Measurements from ENCODE around the gene STAB2.

Gene STAB2

DNA sequence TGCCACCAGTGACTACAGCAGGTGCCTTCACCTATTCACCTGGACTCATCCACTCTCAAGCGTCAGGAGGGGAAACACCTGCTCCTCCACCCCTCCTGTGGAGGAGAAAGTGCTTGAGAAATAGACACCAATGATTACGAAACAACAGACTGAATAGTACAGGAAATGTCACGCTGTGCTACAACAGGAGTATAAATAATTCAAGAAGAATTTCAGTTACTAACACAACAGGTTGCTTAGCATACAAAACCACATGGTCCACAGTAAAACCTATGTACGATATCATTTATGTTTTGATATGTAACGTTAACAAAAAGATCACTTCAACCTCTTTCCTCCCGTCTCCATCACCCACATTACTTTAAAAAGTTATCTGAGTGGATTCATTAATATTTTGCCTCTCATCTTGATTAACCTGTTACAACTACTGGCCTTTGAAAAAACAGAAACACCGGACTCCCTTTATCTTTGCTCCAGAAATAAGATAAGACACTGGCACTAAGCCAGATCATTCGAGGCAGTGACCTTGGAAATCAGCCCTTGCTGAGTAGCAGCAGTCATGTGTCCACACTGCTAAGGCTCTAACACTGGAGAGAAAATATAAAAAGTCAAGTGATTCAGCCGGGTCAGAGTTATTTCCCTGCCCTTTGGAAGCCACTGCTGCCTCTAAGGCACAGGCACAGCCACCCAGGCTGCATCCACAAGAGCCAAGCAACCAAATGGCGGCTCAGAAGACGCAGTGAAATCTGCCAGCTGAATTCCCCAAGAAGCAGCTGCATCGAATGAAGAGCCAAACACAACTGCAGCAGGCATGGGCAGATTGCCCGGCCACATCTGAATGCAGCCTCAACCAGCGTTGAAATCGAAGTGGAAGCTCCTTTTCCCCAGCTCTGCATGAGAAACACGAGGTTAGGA is 213.0 kb downstream of the STAB2 start:
- Histone ChIP-seq H3K27me3 (ENCODE audit: insufficient read depth, poor library complexity, severe bottlenecking) (no peaks in the 10 kb centered on the region), H3K4me3 (ENCODE audit: severe bottlenecking) (no peak overlapping the region), H3K27ac (ENCODE audit: poor library complexity, severe bottlenecking) (peak overlapping the region; percentile 88), H3K4me1 (ENCODE audit: insufficient read depth, poor library complexity, severe bottlenecking) (peaks cover 56% of the 10 kb centered on the region), H3K36me3 (ENCODE audit: low read depth) (peaks cover 43% of the 10 kb centered on the region), H3K9me3 (ENCODE audit: severe bottlenecking) (no peaks in the 10 kb centered on the region)
- TF ChIP-seq, protein P1, sequence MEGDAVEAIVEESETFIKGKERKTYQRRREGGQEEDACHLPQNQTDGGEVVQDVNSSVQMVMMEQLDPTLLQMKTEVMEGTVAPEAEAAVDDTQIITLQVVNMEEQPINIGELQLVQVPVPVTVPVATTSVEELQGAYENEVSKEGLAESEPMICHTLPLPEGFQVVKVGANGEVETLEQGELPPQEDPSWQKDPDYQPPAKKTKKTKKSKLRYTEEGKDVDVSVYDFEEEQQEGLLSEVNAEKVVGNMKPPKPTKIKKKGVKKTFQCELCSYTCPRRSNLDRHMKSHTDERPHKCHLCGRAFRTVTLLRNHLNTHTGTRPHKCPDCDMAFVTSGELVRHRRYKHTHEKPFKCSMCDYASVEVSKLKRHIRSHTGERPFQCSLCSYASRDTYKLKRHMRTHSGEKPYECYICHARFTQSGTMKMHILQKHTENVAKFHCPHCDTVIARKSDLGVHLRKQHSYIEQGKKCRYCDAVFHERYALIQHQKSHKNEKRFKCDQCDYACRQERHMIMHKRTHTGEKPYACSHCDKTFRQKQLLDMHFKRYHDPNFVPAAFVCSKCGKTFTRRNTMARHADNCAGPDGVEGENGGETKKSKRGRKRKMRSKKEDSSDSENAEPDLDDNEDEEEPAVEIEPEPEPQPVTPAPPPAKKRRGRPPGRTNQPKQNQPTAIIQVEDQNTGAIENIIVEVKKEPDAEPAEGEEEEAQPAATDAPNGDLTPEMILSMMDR (IDR thresholded peaks at IDR 0.05; ENCODE audit: poor library complexity, severe bottlenecking): no peak
- DNase-seq (ENCODE audit: low spot score) (no peak), ATAC-seq (ENCODE audit: low read depth) (peak; percentile 70)

DNA sequence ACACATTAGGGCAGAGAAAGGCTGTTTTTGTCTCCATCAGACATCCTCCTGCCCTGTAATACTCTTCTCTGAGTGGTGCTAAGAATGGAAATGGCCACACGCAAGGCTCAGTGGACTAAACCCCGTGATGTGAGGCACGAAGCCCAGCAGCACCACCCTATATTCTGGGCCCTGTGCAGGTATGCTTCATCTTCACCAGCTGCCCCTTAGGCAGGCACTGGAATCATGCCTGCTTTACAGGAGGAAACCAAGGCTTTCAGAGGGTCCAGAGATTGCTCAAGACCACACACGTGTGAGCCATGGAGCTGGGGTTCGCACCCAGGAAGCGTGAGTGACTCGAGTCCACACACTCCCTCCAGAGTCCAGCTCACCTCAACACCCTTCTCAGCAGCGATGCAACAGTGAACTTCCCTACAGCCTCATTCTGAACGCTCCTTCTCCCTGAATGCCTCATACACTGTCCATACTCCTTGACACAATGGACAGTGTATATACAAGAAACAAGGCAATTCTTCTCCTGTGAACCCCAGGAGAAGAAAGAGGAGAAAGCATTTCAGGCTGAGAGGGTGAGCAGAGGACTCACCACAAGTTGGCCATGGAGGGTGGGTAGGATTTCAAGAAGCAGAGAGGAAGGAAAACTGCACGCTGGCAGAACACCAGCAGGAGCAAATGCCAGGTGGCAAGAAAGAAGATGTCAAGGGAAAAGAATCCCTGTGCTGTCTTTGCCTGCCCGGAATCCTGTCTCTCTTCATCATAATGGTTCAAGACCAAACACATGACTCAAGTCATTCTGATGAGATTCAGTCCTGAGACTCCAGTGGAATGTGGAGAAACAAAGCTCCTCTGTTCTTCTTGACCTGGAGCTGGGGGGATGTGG is 214.9 kb downstream of the STAB2 start:
- peak; percentile 63 for ATAC-seq (ENCODE audit: low read depth)
- Histone ChIP-seq H3K27me3 (ENCODE audit: insufficient read depth, poor library complexity, severe bottlenecking) (no peaks in the 10 kb centered on the region), H3K27ac (ENCODE audit: poor library complexity, severe bottlenecking) (peak overlapping the region; percentile 88), H3K4me1 (ENCODE audit: insufficient read depth, poor library complexity, severe bottlenecking) (peaks cover 72% of the 10 kb centered on the region), H3K9me3 (ENCODE audit: severe bottlenecking) (no peaks in the 10 kb centered on the region), H3K4me3 (ENCODE audit: severe bottlenecking) (no peak overlapping the region), H3K36me3 (ENCODE audit: low read depth) (peaks cover 32% of the 10 kb centered on the region)
- DNase-seq (ENCODE audit: low spot score): peak; percentile 68
- TF ChIP-seq, protein P1 (IDR thresholded peaks at IDR 0.05; ENCODE audit: poor library complexity, severe bottlenecking): no peak

DNA sequence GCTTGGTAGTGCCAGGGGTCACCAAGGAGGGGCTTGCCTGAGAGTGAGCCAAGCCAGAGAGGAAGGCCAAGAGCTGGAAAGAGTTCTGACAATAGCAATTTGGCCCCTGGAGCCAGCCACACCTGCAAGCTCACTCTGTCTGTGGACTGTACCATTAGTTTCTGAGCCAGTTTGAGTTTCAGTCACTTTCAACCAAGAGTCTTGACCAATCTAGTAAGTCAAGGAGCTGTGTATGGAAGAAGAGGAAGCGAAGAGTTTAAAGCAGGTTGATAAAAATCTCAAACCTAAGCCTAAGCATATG is 215.5 kb downstream of the STAB2 start:
- Histone ChIP-seq H3K27ac (ENCODE audit: poor library complexity, severe bottlenecking) (peak overlapping the region; percentile 88), H3K27me3 (ENCODE audit: insufficient read depth, poor library complexity, severe bottlenecking) (no peaks in the 10 kb centered on the region), H3K4me3 (ENCODE audit: severe bottlenecking) (no peak overlapping the region)

DNA sequence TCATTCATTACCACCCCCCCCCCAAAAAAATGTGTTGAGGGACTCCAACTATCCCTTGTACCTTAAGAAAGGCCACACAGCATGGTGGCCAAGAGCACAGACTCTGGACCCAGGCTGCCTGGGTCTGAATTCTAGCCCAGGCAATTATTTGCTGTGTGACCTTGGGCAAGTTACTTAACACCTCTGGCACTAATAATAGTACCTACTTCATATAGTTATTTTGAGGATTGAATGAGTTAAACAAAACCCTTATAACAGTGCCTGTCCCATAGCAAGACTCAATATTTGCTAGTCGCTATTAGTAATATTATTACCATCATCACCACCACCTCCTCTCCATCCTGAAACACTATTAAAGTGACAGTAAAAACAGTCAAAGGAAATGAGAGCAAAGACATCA is 216.8 kb downstream of the STAB2 start:
- H3K4me3 ChIP-seq (ENCODE audit: severe bottlenecking): no peak overlapping the region
- ATAC-seq (ENCODE audit: low read depth) (no peak), DNase-seq (ENCODE audit: low spot score) (no peak)
- peaks cover 16% of the 10 kb centered on the region for H3K36me3 ChIP-seq (ENCODE audit: low read depth)
- H3K27me3 ChIP-seq (ENCODE audit: insufficient read depth, poor library complexity, severe bottlenecking): no peaks in the 10 kb centered on the region
- H3K4me1 ChIP-seq (ENCODE audit: insufficient read depth, poor library complexity, severe bottlenecking): peaks cover 73% of the 10 kb centered on the region
- H3K9me3 ChIP-seq (ENCODE audit: severe bottlenecking): no peaks in the 10 kb centered on the region
- TF ChIP-seq, protein P1 (IDR thresholded peaks at IDR 0.05; ENCODE audit: poor library complexity, severe bottlenecking): no peak
- peak overlapping the region; percentile 88 for H3K27ac ChIP-seq (ENCODE audit: poor library complexity, severe bottlenecking)

More for the DNA sequence above, 215.5 kb downstream of the STAB2 start:
- ATAC-seq (ENCODE audit: low read depth) (no peak), DNase-seq (ENCODE audit: low spot score) (peak; percentile 87)
- H3K36me3 ChIP-seq (ENCODE audit: low read depth): peaks cover 29% of the 10 kb centered on the region
- TF ChIP-seq, protein P1 (IDR thresholded peaks at IDR 0.05; ENCODE audit: poor library complexity, severe bottlenecking): no peak
- H3K4me1 ChIP-seq (ENCODE audit: insufficient read depth, poor library complexity, severe bottlenecking): peaks cover 73% of the 10 kb centered on the region
- no peaks in the 10 kb centered on the region for H3K9me3 ChIP-seq (ENCODE audit: severe bottlenecking)

Measured in RWPE2 (cell line).